Kidney epithelial cell (primary cell): ENCODE measurements around the gene CORO2A. TPM values are rescaled to one million over a fixed set of nuclear protein-coding genes. Genes with fewer than 3 reads are reported as not detected.

ENCODE experiments used
- DNase-seq: peaks from one replicate; pipeline ENCODE4 v3.0.0-alpha.2; 2010; ENCODE audit warnings: low read depth
- H3K27me3 ChIP-seq: 2 replicates; pipeline ENCODE4 v1.6.0; 2011; ENCODE audit warnings: low read length; ENCODE audit not compliant: control insufficient read depth, insufficient read depth
- H3K36me3 ChIP-seq: 2 replicates; pipeline ENCODE4 v1.5.1; 2011; ENCODE audit warnings: low read length; ENCODE audit not compliant: control insufficient read depth, insufficient read depth
- H3K4me3 ChIP-seq: 2 replicates; pipeline ENCODE4 v1.5.1; 2011; ENCODE audit warnings: low read depth, mild to moderate bottlenecking, control low read depth, low read length
- CTCF ChIP-seq: IDR thresholded peaks from 2 replicates; pipeline ENCODE4 v1.5.1; 2011; ENCODE audit warnings: mild to moderate bottlenecking, moderate library complexity, low read length, control low read depth, inconsistent platforms; ENCODE audit not compliant: insufficient read depth, poor library complexity, severe bottlenecking
- total RNA-seq: library from RNA; depleted of rRNA; stranded (reverse); fragments of >200 nt; gene quantifications from 2 replicates; pipeline ENCODE4 v1.2.3, GENCODE V29; 2015

The CORO2A gene
- total RNA-seq, 1 donor from 2014 or later, result 7.8 TPM

GRCh38 chr9:98203153-98203552, 10.7 kb upstream of the CORO2A start:
- TF ChIP-seq CTCF, result no peak
- H3K36me3 ChIP-seq, result peaks cover 9% of the 10 kb centered on the region
- no peak overlapping the region for H3K4me3 ChIP-seq
- no peaks in the 10 kb centered on the region for H3K27me3 ChIP-seq
- no peak for DNase-seq

- Histone ChIP-seq H3K36me3 (peaks cover 9% of the 10 kb centered on the region), H3K27me3 (no peaks in the 10 kb centered on the region), H3K4me3 (no peak overlapping the region)
- no peak for TF ChIP-seq CTCF
- DNase-seq, result no peak
Observed at GRCh38 chr9:98202252-98202651, 9.8 kb upstream of the CORO2A start.

- no peaks in the 10 kb centered on the region for H3K27me3 ChIP-seq
- DNase-seq, result no peak
- TF ChIP-seq CTCF, result no peak
- no peak overlapping the region for H3K4me3 ChIP-seq
- H3K36me3 ChIP-seq, result peaks cover 9% of the 10 kb centered on the region
Observed at GRCh38 chr9:98201749-98202148, 9.3 kb upstream of the CORO2A start.

GRCh38 chr9:98201102-98201501, 8.7 kb upstream of the CORO2A start:
- no peak for TF ChIP-seq CTCF
- DNase-seq, result no peak
- Histone ChIP-seq H3K36me3 (peaks cover 9% of the 10 kb centered on the region), H3K4me3 (no peak overlapping the region), H3K27me3 (no peaks in the 10 kb centered on the region)

GRCh38 chr9:98199388-98200033, 7.1 kb upstream of the CORO2A start:
- H3K27me3 ChIP-seq, result no peaks in the 10 kb centered on the region
- H3K4me3 ChIP-seq, result no peak overlapping the region
- H3K36me3 ChIP-seq, result peaks cover 6% of the 10 kb centered on the region
- no peak for TF ChIP-seq CTCF
- no peak for DNase-seq

GRCh38 chr9:98195671-98196070, 3.2 kb upstream of the CORO2A start:
- TF ChIP-seq CTCF, result no peak
- Histone ChIP-seq H3K4me3 (no peak overlapping the region), H3K27me3 (no peaks in the 10 kb centered on the region), H3K36me3 (peaks cover 5% of the 10 kb centered on the region)
- no peak for DNase-seq
